Measurements from ENCODE around the gene CEBPG. TPM values are rescaled to one million over a fixed set of nuclear protein-coding genes. Genes with fewer than 3 reads are reported as not detected.

CEBPG gene
- total RNA-seq, 2 donors from 2014 or later, result 19.9 to 32.6 TPM

DNA sequence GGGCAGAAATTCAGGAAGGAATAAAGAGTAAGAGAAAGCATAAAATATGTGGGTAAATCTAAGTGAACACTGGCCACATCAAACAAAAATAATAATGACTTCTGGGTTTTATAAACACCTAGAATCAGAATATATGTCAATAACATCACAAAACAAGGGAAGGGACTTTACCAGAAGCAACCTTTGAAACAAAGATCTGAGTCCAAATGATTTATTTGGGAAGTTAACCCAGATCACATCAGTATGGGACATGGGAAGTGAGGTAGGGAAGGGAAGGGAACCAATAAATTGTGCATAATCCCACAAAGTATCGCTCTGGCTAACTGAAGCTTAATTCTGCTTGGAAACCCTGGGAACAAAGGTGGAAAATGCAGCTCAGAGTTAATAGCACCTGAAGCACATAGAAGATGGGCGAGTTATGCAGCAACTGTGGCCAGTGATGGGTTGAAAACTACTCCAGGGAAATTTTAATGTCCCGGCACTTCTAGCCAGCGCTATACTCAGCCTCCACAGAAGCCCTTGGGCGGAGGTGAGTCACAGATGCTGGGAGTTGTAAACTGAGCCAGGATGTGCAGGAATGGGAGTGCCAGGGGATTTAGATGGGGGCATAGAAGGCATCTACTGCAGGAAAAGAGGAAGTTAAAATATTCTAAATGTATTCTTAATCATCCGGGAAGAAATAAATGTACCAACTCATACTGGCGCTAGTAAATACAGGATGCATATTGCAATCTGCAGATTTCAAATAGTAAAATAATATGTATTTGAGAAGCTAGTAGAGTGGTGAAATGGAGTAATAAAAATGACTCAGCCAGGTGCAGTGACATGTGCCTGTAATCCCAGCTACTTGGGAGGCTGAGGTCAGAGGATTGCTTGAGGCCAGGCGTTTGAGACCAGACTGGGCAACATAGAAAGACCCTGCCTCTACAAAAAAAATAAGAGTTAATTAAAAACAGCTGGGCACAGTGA, 34.2 kb upstream of the CEBPG start:
- no peak for ATAC-seq (ENCODE audit: insufficient number of reproducible peaks, low FRiP score, low read depth)
- TF ChIP-seq, protein P1, sequence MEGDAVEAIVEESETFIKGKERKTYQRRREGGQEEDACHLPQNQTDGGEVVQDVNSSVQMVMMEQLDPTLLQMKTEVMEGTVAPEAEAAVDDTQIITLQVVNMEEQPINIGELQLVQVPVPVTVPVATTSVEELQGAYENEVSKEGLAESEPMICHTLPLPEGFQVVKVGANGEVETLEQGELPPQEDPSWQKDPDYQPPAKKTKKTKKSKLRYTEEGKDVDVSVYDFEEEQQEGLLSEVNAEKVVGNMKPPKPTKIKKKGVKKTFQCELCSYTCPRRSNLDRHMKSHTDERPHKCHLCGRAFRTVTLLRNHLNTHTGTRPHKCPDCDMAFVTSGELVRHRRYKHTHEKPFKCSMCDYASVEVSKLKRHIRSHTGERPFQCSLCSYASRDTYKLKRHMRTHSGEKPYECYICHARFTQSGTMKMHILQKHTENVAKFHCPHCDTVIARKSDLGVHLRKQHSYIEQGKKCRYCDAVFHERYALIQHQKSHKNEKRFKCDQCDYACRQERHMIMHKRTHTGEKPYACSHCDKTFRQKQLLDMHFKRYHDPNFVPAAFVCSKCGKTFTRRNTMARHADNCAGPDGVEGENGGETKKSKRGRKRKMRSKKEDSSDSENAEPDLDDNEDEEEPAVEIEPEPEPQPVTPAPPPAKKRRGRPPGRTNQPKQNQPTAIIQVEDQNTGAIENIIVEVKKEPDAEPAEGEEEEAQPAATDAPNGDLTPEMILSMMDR (IDR thresholded peaks at IDR 0.05), result no peak

DNA sequence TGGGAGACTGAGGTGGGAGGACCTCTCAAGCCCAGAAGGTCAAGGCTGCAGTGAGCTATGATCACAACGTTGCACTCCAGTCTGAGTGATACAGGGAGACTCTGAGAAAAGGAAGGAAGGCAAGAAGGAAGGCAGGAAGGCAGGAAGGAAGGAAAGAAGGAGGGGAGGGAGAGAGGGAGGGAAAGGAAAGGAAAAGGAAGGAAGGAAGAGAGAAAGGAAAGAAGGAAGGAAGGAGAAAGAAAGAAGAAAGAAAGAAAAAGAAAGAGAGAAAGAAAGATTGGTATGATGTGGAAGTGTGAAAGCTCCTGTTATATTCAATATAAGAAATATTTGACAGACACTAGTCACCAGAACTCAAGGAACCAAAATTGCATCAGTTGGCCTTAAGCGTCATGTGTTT, 32.5 kb upstream of the CEBPG start:
- TF ChIP-seq, protein P1 (IDR thresholded peaks at IDR 0.05), result no peak
- ATAC-seq (ENCODE audit: insufficient number of reproducible peaks, low FRiP score, low read depth) (no peak), DNase-seq (ENCODE audit: low spot score) (no peak)
- H3K4me1 ChIP-seq (ENCODE audit: control insufficient read depth in 1 of 2, low read depth in 2 of 2), result peaks cover 0 to 10% of the 10 kb centered on the region in 2 donors
- H3K36me3 ChIP-seq, result no peaks in the 10 kb centered on the region
- no peaks in the 10 kb centered on the region for H3K9me3 ChIP-seq
- H3K27ac ChIP-seq, result no peak overlapping the region
- H3K4me3 ChIP-seq, result no peak overlapping the region
- H3K27me3 ChIP-seq (replicated peaks; ENCODE audit: insufficient read depth), result no peaks in the 10 kb centered on the region

More for the DNA sequence above, 34.2 kb upstream of the CEBPG start:
- H3K36me3 ChIP-seq, result no peaks in the 10 kb centered on the region
- no peak overlapping the region for H3K27ac ChIP-seq
- no peaks in the 10 kb centered on the region for H3K27me3 ChIP-seq (replicated peaks; ENCODE audit: insufficient read depth)
- no peaks in the 10 kb centered on the region for H3K9me3 ChIP-seq
- no peak overlapping the region for H3K4me3 ChIP-seq
- H3K4me1 ChIP-seq (ENCODE audit: control insufficient read depth in 1 of 2, low read depth in 2 of 2), result peaks cover 0 to 9% of the 10 kb centered on the region in 2 donors
- no peak for DNase-seq (ENCODE audit: low spot score)

DNA sequence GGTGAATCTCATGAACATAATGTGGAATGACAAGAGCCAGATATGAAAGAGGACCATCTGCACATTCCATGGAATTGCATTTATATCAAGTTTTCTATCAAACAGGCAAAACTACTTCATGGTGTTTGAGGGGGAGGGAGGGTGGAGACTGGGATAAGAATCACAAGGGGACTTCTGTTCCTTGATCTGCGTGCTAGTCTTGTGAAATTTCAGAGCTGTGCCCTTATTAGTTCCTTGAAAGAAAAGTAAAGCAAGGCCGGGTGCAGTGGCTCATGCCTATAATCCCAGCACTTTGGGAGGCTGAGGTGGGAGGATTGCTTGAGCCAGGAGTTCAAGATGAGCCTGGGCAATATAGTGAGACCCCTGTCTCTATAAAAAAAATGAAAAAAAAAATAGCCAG, 30.2 kb upstream of the CEBPG start:
- no peak for DNase-seq (ENCODE audit: low spot score)
- Histone ChIP-seq H3K4me3 (no peak overlapping the region), H3K27ac (no peak overlapping the region), H3K27me3 (replicated peaks; ENCODE audit: insufficient read depth) (no peaks in the 10 kb centered on the region), H3K9me3 (no peaks in the 10 kb centered on the region), H3K36me3 (no peaks in the 10 kb centered on the region), H3K4me1 (ENCODE audit: control insufficient read depth in 1 of 2, low read depth in 2 of 2) (peaks cover 0 to 10% of the 10 kb centered on the region in 2 donors)
- no peak for ATAC-seq (ENCODE audit: insufficient number of reproducible peaks, low FRiP score, low read depth)
- TF ChIP-seq, protein P1 (IDR thresholded peaks at IDR 0.05), result no peak

DNA sequence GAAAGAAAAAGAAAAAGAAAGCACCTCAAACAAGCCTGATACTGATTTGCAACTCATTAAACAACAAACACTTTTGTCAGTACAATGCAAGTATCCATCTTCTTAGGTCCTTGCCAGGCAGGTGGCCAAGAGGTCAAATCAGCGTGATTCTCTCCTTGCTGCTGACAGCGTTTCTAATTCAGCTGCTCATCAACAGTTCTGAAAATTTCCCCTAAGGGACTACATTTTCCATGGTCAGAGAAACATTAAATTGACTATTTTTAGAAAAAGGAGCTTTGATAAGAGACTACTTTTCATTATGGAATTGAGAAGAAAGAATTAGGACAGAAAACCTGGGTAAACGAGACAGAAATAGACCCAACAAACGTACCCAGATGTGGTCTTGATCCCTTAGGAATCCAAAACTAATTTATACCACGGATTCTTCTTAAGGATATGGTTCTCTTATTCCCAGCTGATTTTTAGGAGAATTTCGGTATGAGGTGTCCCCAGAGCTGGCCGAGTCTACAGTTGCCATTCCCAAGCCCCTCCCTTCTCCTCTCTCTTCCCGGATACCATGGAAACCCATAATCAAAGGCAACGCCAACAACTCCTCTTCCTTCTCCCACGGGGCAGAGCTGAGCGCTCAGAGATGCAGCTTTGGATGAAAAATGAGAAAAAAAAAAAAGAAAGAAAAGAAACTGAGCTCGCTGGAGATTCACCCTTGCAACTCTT, 29.5 kb upstream of the CEBPG start:
- H3K9me3 ChIP-seq, result no peaks in the 10 kb centered on the region
- peaks cover 0 to 14% of the 10 kb centered on the region in 2 donors for H3K4me1 ChIP-seq (ENCODE audit: control insufficient read depth in 1 of 2, low read depth in 2 of 2)
- no peak for DNase-seq (ENCODE audit: low spot score)
- H3K4me3 ChIP-seq, result no peak overlapping the region
- no peaks in the 10 kb centered on the region for H3K27me3 ChIP-seq (replicated peaks; ENCODE audit: insufficient read depth)
- TF ChIP-seq, protein P1 (IDR thresholded peaks at IDR 0.05), result no peak
- ATAC-seq (ENCODE audit: insufficient number of reproducible peaks, low FRiP score, low read depth), result no peak
- no peaks in the 10 kb centered on the region for H3K36me3 ChIP-seq
- no peak overlapping the region for H3K27ac ChIP-seq

DNA sequence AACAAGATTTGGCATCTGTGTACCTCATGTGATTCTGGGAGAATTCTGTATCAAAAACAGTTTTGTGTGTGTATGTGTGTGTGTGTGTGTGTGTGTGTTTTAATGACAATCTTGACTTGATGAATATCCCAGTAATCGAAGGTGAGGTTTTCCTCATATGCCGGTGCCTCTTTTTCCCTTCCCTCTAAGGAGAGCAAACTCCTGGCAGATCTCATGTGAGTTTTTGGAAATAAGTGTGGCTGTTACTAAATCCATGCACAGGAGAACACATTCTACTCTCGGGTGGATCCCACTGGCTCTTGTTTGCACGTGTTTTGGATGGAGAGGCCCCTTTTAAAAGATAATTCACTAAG, 29.0 kb upstream of the CEBPG start:
- ATAC-seq (ENCODE audit: insufficient number of reproducible peaks, low FRiP score, low read depth) (no peak), DNase-seq (ENCODE audit: low spot score) (no peak)
- Histone ChIP-seq H3K36me3 (no peaks in the 10 kb centered on the region), H3K4me3 (no peak overlapping the region), H3K27me3 (replicated peaks; ENCODE audit: insufficient read depth) (no peaks in the 10 kb centered on the region), H3K27ac (no peak overlapping the region), H3K9me3 (no peaks in the 10 kb centered on the region), H3K4me1 (ENCODE audit: control insufficient read depth in 1 of 2, low read depth in 2 of 2) (peaks cover 0 to 14% of the 10 kb centered on the region in 2 donors)
- TF ChIP-seq, protein P1 (IDR thresholded peaks at IDR 0.05), result no peak

All from thoracic aorta (tissue), 2 donors.